Smooth muscle cell (in vitro differentiated cells): Measurements from ENCODE around the gene ARHGEF11. TPM values are rescaled to one million over a fixed set of nuclear protein-coding genes. Genes with fewer than 3 reads are reported as not detected.

Experiments used
- DNase-seq: peaks from one replicate; lab custom pipeline; 2025; ENCODE audit not compliant: unreplicated experiment; lab: John Stamatoyannopoulos, UW
- H2AFZ ChIP-seq: fragments of 200-600 bp; sonication (generic); 2 replicates; pipeline ENCODE4 v1.6.0; 2016; ENCODE audit warnings: antibody characterized with exemption, low read depth, mild to moderate bottlenecking
- H3F3A ChIP-seq: fragments of 200-600 bp; sonication (generic); 2 replicates; pipeline ENCODE4 v1.6.0; 2017; ENCODE audit warnings: antibody characterized with exemption, low read depth
- H3K27ac ChIP-seq: fragments of 200-600 bp; sonication (generic); 2 replicates; pipeline ENCODE4 v1.5.1; 2016; ENCODE audit warnings: low read depth, mild to moderate bottlenecking
- H3K27me3 ChIP-seq: fragments of 200-600 bp; sonication (generic); 2 replicates; pipeline ENCODE4 v1.6.1; 2016; ENCODE audit warnings: low read depth, mild to moderate bottlenecking
- H3K36me3 ChIP-seq: fragments of 200-600 bp; sonication (generic); 2 replicates; pipeline ENCODE4 v1.5.1; 2016; ENCODE audit warnings: low read depth
- H3K4me1 ChIP-seq: fragments of 200-600 bp; sonication (generic); 2 replicates; pipeline ENCODE4 v1.5.1; 2016; ENCODE audit warnings: low read depth
- H3K4me2 ChIP-seq: fragments of 200-600 bp; sonication (generic); 2 replicates; pipeline ENCODE4 v1.6.0; 2016; ENCODE audit warnings: mild to moderate bottlenecking
- H3K4me3 ChIP-seq: fragments of 200-600 bp; sonication (generic); 2 replicates; pipeline ENCODE4 v1.5.1; 2016; ENCODE audit warnings: mild to moderate bottlenecking
- H3K79me2 ChIP-seq: fragments of 200-600 bp; sonication (generic); 2 replicates; pipeline ENCODE4 v1.6.0; 2016; ENCODE audit warnings: low read depth, mild to moderate bottlenecking
- H3K9ac ChIP-seq: fragments of 200-600 bp; sonication (generic); 2 replicates; pipeline ENCODE4 v1.6.0; 2016; ENCODE audit warnings: low read depth
- H3K9me3 ChIP-seq: fragments of 200-600 bp; sonication (generic); replicated peaks from 2 replicates; pipeline ENCODE4 v1.5.1; 2016; ENCODE audit warnings: low read depth
- H4K20me1 ChIP-seq: fragments of 200-600 bp; sonication (generic); 2 replicates; pipeline ENCODE4 v1.6.0; 2016; ENCODE audit warnings: low read depth
- CTCF ChIP-seq: fragments of 200-600 bp; sonication (generic); IDR thresholded peaks from 2 replicates; pipeline ENCODE4 v1.5.1; 2017; ENCODE audit warnings: borderline replicate concordance, mild to moderate bottlenecking, antibody characterized with exemption; ENCODE audit not compliant: insufficient read depth, poor library complexity, severe bottlenecking
- WGBS: methylation state at CpG from one replicate; pipeline ENCODE4 v1.1.7; 2016; ENCODE audit warnings: low lambda C conversion rate; 5-methylcytosine and 5-hydroxymethylcytosine counted together
- polyA plus RNA-seq: library from polyadenylated mRNA; unstranded; fragments of >200 nt; fragmentation: Nextera tagmentation; extraction: Ambion mirVana; gene quantifications from 2 replicates; pipeline ENCODE4 v1.2.1, GENCODE V29; 2016
- total RNA-seq: library from RNA; depleted of rRNA; stranded (reverse); fragments of >200 nt; gene quantifications from 2 replicates; pipeline ENCODE4 v1.2.3, GENCODE V29; 2014

Gene ARHGEF11
- total and polyA plus RNA-seq, 2 experiments from 2014 or later = 15.1 to 20.1 TPM

DNA sequence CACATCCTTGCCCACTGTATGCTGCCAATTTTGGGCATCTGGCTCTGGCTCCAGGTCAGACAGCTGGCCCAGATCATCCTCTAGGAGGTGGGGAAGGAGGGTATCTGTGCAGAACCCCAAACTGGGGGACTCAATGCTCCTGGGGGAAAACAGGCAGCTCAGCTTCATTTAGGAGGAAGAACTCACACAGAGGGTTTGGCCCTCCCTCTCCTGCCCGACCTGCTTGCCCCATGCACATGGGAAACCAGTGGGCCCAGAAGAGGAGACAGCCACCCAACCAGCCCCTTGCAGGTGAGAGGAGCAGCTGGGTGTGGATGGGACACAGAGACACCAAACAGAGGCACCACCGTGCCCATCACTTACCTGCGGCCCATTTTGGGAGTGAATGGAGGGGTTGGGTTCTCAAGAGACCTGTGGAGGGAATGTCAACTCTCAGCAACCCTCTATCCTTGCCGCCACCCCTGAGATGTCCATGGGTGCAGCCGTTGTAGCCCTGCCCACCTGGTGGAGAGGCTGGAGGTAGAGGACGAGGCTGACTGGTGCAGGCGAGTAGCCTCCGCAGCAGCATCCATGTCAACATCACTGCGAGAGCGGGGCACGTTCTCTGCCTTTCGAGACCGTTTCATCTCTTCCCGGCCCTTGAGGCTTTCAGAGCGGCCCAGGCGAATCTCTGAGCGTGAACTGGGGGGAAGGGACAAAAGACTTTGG lies 97.6 kb downstream of the ARHGEF11 start:
- Histone ChIP-seq H3K4me1 (no peaks in the 10 kb centered on the region), H3K4me3 (no peak overlapping the region), H3K9me3 (no peaks in the 10 kb centered on the region), H3K4me2 (no peak overlapping the region), H3K27me3 (no peaks in the 10 kb centered on the region), H3K27ac (no peak overlapping the region), H3K36me3 (no peaks in the 10 kb centered on the region), H3K79me2 (no peaks in the 10 kb centered on the region), H4K20me1 (no peaks in the 10 kb centered on the region), H2AFZ (no peak overlapping the region), H3K9ac (no peak overlapping the region), H3F3A (no peaks in the 10 kb centered on the region)
- no peak for DNase-seq
- WGBS = 98% methylated on average over 17 of the region's 17 CpGs
- no peak for TF ChIP-seq CTCF

GRCh38 chr1:156947127-156947526 lies 98.4 kb downstream of the ARHGEF11 start:
- Histone ChIP-seq H3K27ac (no peak overlapping the region), H3K4me1 (no peaks in the 10 kb centered on the region), H3F3A (no peaks in the 10 kb centered on the region), H3K4me2 (no peak overlapping the region), H4K20me1 (no peaks in the 10 kb centered on the region), H3K79me2 (no peaks in the 10 kb centered on the region), H3K4me3 (no peak overlapping the region), H3K9me3 (no peaks in the 10 kb centered on the region), H3K27me3 (no peaks in the 10 kb centered on the region), H3K9ac (no peak overlapping the region), H2AFZ (no peak overlapping the region), H3K36me3 (no peaks in the 10 kb centered on the region)
- DNase-seq = no peak
- over 99% methylated on average over 9 of the region's 9 CpGs for WGBS
- TF ChIP-seq CTCF = no peak

GRCh38 chr1:156945881-156946661 lies 99.5 kb downstream of the ARHGEF11 start:
- no peak for TF ChIP-seq CTCF
- no peaks in the 10 kb centered on the region for H3K27me3 ChIP-seq
- no peaks in the 10 kb centered on the region for H3K79me2 ChIP-seq
- no peaks in the 10 kb centered on the region for H3F3A ChIP-seq
- no peak overlapping the region for H3K9ac ChIP-seq
- no peaks in the 10 kb centered on the region for H3K4me1 ChIP-seq
- H3K4me3 ChIP-seq = no peak overlapping the region
- no peak overlapping the region for H2AFZ ChIP-seq
- WGBS = 93% methylated on average over 11 of the region's 11 CpGs
- no peaks in the 10 kb centered on the region for H4K20me1 ChIP-seq
- H3K9me3 ChIP-seq = no peaks in the 10 kb centered on the region
- H3K27ac ChIP-seq = no peak overlapping the region
- DNase-seq = no peak
- no peak overlapping the region for H3K4me2 ChIP-seq
- H3K36me3 ChIP-seq = no peaks in the 10 kb centered on the region
